DND-41 (cell line): ENCODE results near the gene BDNF.

Experiments used
- ATAC-seq: fragments of 200-7000 bp; cut with Tn5 transposase; 3 replicates; pipeline ENCODE4 v1.9.1; 2021; ENCODE audit warnings: low read depth; ENCODE audit not compliant: insufficient read depth
- DNase-seq: peaks from one replicate; pipeline ENCODE4 v3.0.0-alpha.2; 2020
- H2AFZ ChIP-seq: 2 replicates; pipeline ENCODE4 v1.6.0; 2012; ENCODE audit warnings: low read depth, low read length
- H3K27ac ChIP-seq: 2 replicates; pipeline ENCODE4 v1.5.1; 2012; ENCODE audit warnings: low read length, inconsistent platforms
- H3K27me3 ChIP-seq: fragments of 200-600 bp; sonication (generic); 2 replicates; pipeline ENCODE4 v1.6.0; 2012; ENCODE audit warnings: low read length, mild to moderate bottlenecking, inconsistent platforms; ENCODE audit not compliant: insufficient read depth, poor library complexity
- H3K36me3 ChIP-seq: 2 replicates; pipeline ENCODE4 v1.5.1; 2012; ENCODE audit warnings: low read length, inconsistent platforms; ENCODE audit not compliant: insufficient read depth
- H3K4me1 ChIP-seq: 2 replicates; pipeline ENCODE4 v1.5.1; 2012; ENCODE audit warnings: mild to moderate bottlenecking, low read length; ENCODE audit not compliant: insufficient read depth
- H3K4me2 ChIP-seq: 2 replicates; pipeline ENCODE4 v1.6.0; 2012; ENCODE audit warnings: mild to moderate bottlenecking, moderate library complexity, low read length, inconsistent platforms; ENCODE audit not compliant: insufficient read depth
- H3K4me3 ChIP-seq, 2 experiments: fragments of 200-600 bp in 1 of 2; shearing (Covaris generic) in 1 of 2; 2 replicates each; pipeline ENCODE4 v1.5.1; 2012 to 2016; ENCODE audit warnings: inconsistent platforms in 2 of 2, low read length in 2 of 2, mild to moderate bottlenecking in 2 of 2, low read depth in 1 of 2, moderate library complexity in 1 of 2
- H3K79me2 ChIP-seq: 2 replicates; pipeline ENCODE4 v1.6.0; 2012; ENCODE audit warnings: low read length, inconsistent platforms; ENCODE audit not compliant: insufficient read depth
- H3K9ac ChIP-seq: 2 replicates; pipeline ENCODE4 v1.6.0; 2012; ENCODE audit warnings: low read depth, mild to moderate bottlenecking, inconsistent platforms, low read length, moderate library complexity
- H3K9me3 ChIP-seq: 2 replicates; pipeline ENCODE4 v1.5.1; 2012; ENCODE audit warnings: low read length, moderate library complexity, mild to moderate bottlenecking, inconsistent platforms; ENCODE audit not compliant: insufficient read depth, severe bottlenecking
- H4K20me1 ChIP-seq: 2 replicates; pipeline ENCODE4 v1.6.0; 2012; ENCODE audit warnings: low read length; ENCODE audit not compliant: insufficient read depth
- CTCF ChIP-seq: IDR thresholded peaks from 2 replicates; pipeline ENCODE4 v1.5.1; 2012; ENCODE audit warnings: borderline replicate concordance, low read length, moderate library complexity, mild to moderate bottlenecking; ENCODE audit not compliant: poor library complexity, severe bottlenecking; ENCODE audit errors: extremely low read depth
- EZH2 ChIP-seq: IDR thresholded peaks from 3 replicates; pipeline ENCODE4 v1.6.1; 2012; ENCODE audit warnings: borderline replicate concordance, low read depth, mild to moderate bottlenecking, moderate library complexity, low read length, inconsistent platforms; ENCODE audit not compliant: severe bottlenecking

BDNF gene

GRCh38 chr11:27610946-27611345 lies 89.3 kb downstream of the BDNF start:
- no peak overlapping the region for H2AFZ ChIP-seq
- H3K36me3 ChIP-seq, result no peaks in the 10 kb centered on the region
- H3K27ac ChIP-seq, result no peak overlapping the region
- H3K4me2 ChIP-seq, result no peak overlapping the region
- H4K20me1 ChIP-seq, result no peaks in the 10 kb centered on the region
- DNase-seq (no peak), ATAC-seq (no peak)
- H3K4me3 ChIP-seq, result no peak overlapping the region
- no peaks in the 10 kb centered on the region for H3K4me1 ChIP-seq
- TF ChIP-seq EZH2 (no peak), CTCF (no peak)
- no peaks in the 10 kb centered on the region for H3K27me3 ChIP-seq
- H3K9me3 ChIP-seq, result no peaks in the 10 kb centered on the region
- no peak overlapping the region for H3K9ac ChIP-seq
- no peaks in the 10 kb centered on the region for H3K79me2 ChIP-seq

GRCh38 chr11:27610280-27610679 lies 90.0 kb downstream of the BDNF start:
- Histone ChIP-seq H3K4me3 (no peak overlapping the region), H3K9ac (no peak overlapping the region), H3K4me1 (no peaks in the 10 kb centered on the region), H3K79me2 (no peaks in the 10 kb centered on the region), H4K20me1 (no peaks in the 10 kb centered on the region), H3K27ac (no peak overlapping the region), H3K9me3 (no peaks in the 10 kb centered on the region), H3K27me3 (no peaks in the 10 kb centered on the region), H3K4me2 (no peak overlapping the region), H2AFZ (no peak overlapping the region), H3K36me3 (no peaks in the 10 kb centered on the region)
- DNase-seq (no peak), ATAC-seq (no peak)
- TF ChIP-seq CTCF (no peak), EZH2 (no peak)

- Histone ChIP-seq H2AFZ (no peak overlapping the region), H3K4me1 (no peaks in the 10 kb centered on the region), H4K20me1 (no peaks in the 10 kb centered on the region), H3K9me3 (no peaks in the 10 kb centered on the region), H3K27me3 (no peaks in the 10 kb centered on the region), H3K9ac (no peak overlapping the region), H3K36me3 (no peaks in the 10 kb centered on the region), H3K4me3 (no peak overlapping the region), H3K4me2 (no peak overlapping the region), H3K27ac (no peak overlapping the region), H3K79me2 (no peaks in the 10 kb centered on the region)
- DNase-seq (no peak), ATAC-seq (no peak)
- TF ChIP-seq EZH2, result no peak
- no peak for TF ChIP-seq CTCF
Measured at GRCh38 chr11:27608951-27609350, 91.3 kb downstream of the BDNF start.

GRCh38 chr11:27605422-27605821 lies 94.8 kb downstream of the BDNF start:
- H3K4me2 ChIP-seq, result no peak overlapping the region
- no peaks in the 10 kb centered on the region for H3K27me3 ChIP-seq

More at GRCh38 chr11:27605422-27605821, 94.8 kb downstream of the BDNF start:
- ATAC-seq (no peak), DNase-seq (no peak)
- Histone ChIP-seq H3K4me1 (no peaks in the 10 kb centered on the region), H2AFZ (no peak overlapping the region), H3K79me2 (no peaks in the 10 kb centered on the region), H3K9ac (no peak overlapping the region), H3K9me3 (no peaks in the 10 kb centered on the region), H3K36me3 (no peaks in the 10 kb centered on the region), H4K20me1 (no peaks in the 10 kb centered on the region), H3K4me3 (no peak overlapping the region), H3K27ac (no peak overlapping the region)
- TF ChIP-seq CTCF, result no peak
- TF ChIP-seq EZH2, result no peak
